Measurements from ENCODE around the gene KCNN3.

The KCNN3 gene

GRCh38 chr1:154719586-154720327, 150.3 kb downstream of the KCNN3 start:
- DNase-seq, result no peak

DNA sequence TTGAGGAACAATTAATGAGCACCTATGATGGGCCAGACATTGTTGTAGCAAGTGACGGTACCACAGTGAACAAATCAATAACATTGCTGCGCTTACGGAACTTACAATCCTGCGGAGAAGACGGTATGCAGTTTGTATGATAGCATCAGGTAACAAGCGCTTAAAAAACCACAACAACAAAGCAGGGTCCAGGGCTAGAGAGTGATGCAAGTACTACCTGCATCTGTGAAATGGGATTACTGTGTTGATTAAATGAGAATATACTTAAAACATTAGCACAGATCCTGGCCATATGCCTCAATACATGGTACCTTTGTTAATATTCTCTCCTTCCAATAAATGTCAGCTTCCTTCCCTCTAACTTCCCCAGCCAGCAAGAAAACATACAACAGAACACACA, 151.5 kb downstream of the KCNN3 start:
- DNase-seq, result no peak

GRCh38 chr1:154717528-154717924, 152.6 kb downstream of the KCNN3 start:
- no peak for DNase-seq

GRCh38 chr1:154716614-154717527, 153.2 kb downstream of the KCNN3 start:
- no peak for DNase-seq

DNA sequence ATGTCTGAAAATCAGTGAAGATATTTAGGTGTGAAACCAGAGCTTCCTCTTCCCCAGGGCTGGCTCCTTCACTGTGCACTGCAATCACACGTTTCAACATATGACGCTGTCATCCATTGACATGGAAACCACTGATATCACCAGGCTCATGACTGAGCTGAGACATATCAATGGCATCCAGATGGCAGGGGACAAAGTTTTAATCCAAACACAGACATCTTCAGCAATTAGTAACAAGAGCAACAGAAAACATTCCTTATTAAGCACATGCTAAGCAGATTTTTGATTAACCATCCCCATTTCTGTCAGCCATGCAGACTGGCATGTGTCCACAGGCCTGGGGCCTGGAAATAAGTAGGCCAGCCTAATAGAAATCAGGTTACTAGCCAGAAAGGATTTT, 154.1 kb downstream of the KCNN3 start:
- DNase-seq, result no peak

DNA sequence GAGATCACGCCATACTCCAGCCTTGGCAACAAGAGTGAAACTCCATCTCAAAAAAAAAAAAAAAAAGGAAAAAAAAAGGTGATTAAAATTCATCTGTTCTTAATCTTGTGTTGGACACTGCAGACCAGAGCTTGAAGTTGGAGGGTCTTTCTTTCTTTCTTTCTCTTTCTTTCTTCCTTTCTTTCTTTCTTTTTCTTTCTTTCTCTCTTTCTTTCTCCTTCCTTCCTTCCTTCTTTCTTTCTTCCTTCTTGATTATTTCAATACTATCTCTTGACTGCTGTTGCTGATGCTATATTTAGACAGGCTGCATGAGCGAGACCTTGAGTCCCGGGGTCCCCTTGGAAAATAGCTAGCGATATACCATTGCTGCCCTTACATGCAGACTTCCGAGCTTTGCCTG, 154.7 kb downstream of the KCNN3 start:
- DNase-seq, result no peak

DNA sequence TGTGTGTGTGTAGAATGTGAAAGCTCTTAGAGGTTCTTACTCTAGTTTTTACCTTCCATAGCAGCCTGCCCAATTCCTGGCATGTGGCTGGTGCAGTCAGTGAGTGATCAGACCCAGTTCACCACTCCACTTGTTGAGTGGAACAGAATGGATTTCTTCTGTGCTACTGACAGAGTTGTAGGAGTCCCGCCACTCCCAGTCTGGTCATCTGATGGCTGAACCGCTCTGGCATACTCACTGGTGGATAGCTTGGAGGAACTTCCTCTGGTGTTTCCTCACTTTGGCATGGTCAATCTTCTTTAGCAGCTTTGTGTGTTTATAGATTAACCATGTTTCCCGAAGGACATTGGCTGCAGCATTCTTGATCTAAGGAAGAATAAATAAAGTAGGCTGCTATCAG, 155.4 kb downstream of the KCNN3 start:
- no peak for DNase-seq

DNA sequence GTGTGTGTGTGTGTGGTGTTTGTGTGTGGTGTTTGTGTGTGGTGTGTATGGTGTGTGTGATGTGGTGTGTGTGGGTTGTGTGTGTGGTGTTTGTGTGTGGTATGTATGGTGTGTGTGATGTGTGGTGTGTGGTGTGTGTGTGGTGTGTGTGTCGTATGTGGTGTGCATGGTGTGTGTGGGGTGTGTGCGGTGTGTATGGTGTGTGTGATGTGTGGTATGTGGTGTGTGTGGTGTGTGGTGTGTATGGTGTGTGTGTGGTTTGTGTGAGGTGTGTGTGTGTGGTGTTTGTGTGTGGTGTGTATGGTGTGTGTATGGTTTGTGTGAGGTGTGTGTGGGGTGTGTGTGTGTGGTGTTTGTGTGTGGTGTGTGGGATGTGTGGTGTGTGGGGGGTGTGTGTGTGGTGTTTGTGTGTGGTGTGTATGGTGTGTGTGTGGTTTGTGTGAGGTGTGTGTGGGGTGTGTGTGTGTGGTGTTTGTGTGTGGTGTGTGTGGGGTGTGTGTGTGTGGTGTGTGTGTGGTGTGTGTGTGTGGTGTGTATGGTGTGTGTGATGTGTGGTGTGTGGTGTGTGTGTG, 155.9 kb downstream of the KCNN3 start:
- no peak for DNase-seq

DNA sequence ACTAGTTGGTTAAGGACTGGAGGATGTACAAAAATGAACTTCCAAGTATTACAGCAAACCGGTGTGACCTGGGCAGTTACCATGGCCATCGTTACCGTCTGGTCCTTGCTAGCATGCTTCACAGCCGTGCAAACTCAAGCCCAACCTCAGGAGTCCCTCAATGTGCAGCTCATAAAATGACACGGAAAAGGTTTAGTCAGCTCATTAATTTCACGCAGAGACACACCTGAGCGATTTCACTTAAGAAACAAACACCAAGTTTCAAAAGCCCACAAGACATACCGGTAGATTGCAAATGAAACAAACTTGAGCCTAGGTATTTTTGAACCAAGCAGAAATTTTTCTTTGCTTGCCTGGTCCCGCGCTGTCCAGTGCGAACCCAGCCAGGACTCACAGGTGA, 157.1 kb downstream of the KCNN3 start:
- DNase-seq, result no peak

- DNase-seq, result no peak
Observed at GRCh38 chr1:154712166-154712810, 157.8 kb downstream of the KCNN3 start.

- DNase-seq, result no peak
Observed at GRCh38 chr1:154711416-154711815, 158.7 kb downstream of the KCNN3 start.

- no peak for DNase-seq
Observed at GRCh38 chr1:154710106-154710505, 160.0 kb downstream of the KCNN3 start.

DNA sequence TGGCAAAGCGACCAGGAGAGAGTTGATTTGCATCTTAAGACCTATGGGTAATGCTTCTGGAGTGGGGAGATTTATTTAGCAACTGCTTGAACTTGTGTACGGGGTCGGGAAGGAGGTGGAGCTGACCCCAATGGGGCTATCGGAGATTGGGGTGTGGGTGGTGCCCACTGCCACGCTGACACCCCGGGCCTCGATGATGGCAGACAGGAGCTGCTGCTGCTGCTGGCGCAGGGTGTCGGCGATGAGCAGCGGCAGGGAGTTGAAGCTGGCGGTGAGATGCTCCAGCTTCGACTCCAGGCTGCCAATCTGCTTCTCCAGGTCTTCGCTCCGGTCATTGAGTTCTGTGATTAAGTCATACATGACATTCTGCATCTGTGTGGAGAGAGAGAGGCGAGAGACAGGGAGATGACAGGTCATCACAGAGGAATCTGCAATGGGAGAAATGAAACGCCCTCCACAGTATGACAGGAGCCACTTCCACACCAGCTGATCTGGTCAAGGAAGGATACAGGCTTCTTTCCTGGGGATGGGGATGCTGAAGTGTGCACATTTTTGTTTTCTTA, 162.1 kb downstream of the KCNN3 start:
- no peak for DNase-seq

GRCh38 chr1:154706851-154707250, 163.2 kb downstream of the KCNN3 start:
- DNase-seq, result no peak

DNA sequence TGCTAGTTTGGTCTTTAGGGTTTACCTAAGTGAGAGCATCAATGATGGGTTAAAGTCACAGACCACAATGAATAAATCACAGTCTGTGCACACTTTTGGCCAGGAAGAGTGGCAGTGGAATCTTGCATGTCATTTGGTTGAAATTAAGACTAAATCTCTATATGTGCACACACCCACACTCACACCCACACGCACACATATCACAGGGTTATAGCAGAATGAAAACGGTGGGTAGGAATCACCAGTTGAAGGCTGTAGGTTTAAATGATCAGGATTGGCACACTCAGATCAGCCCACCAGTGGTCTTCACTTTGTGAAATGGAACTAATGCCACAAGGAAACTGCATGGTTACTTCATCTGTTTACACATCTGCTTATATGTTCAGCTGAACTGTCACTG, 164.5 kb downstream of the KCNN3 start:
- no peak for DNase-seq

- no peak for DNase-seq
Observed at GRCh38 chr1:154703170-154703569, 166.9 kb downstream of the KCNN3 start.

DNA sequence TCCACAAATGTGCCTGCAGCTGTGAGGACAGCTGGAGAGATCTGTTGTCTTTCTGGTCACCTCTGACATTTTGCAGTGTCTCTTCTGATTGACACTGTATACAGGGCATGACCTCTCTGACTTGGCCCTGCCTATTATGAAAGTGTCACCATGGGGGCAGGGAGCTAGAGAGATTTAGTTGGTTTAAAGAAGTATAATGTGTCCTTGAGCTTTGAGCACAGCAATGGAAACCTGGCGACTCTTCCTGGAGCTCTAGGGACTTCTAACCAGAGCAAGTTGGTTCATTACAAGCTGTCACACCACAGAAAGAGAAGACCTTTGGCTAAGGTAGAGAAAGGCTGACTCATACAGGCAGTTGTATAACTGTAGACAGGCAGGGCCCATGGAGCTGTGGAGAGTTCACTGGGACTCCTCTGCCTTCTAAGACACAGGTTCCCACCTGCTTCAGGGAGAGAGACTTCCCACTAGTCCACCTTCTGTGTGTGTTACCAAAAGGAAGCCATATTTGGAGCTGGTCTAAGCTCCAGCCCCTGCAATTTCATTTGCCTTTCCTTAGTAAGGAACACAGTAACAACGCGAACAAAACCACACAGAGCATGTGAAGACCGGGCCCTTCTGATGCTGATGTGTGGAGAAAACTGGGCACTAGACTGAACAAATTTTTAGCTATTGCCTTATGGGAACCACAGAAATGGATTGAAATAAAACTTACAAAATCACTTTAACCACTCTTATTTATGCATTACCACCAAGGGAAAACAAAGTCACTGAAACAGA, 171.6 kb downstream of the KCNN3 start:
- no peak for DNase-seq

GRCh38 chr1:154697710-154698109, 172.4 kb downstream of the KCNN3 start:
- DNase-seq, result peak; percentile 4

GRCh38 chr1:154696456-154696855, 173.6 kb downstream of the KCNN3 start:
- no peak for DNase-seq

- DNase-seq, result no peak
Observed at GRCh38 chr1:154695985-154696384, 174.1 kb downstream of the KCNN3 start.

DNA sequence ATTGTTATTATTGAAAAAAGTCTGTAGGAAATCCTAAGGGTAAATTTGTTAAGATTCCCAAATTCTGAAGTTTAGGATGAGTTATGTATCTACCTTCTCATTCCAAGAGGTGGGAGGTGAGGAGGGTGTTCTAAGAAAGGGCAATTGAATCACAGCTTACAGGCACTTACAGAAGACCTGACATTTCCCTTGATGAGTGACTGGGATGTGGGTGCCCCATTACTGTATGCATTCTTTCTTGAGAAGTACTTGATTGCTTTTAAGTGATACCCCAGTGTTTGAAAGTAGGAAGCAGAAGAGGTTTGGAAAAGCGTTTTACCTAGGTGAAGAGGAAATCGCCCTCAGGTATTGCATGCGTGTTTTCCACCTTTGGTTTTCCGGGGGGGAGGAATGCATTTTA, 175.1 kb downstream of the KCNN3 start:
- no peak for DNase-seq

- no peak for DNase-seq
Observed at GRCh38 chr1:154689083-154689482, 181.0 kb downstream of the KCNN3 start.
